ENCODE results near the gene GRID2. TPM values are rescaled to one million over a fixed set of nuclear protein-coding genes. Genes with fewer than 3 reads are reported as not detected.
"Not testable (repeated sequence)": the region's sequence is repeated elsewhere in the genome, so short reads cannot be mapped to it uniquely, and the experiment has no call there.

The GRID2 gene
- total and polyA plus RNA-seq, 10 of the 15 experiments (the other 5 are each of a cell fraction or from before 2014, with no cell fraction given) = not detected

- ATAC-seq; DNase-seq (ENCODE audit: low read depth, low spot score); H3K9me3 ChIP-seq (replicated peaks; ENCODE audit: control insufficient read depth, insufficient read depth, low read length); H2AFZ ChIP-seq (ENCODE audit: control insufficient read depth, low read depth, low read length); H3K79me2 ChIP-seq (ENCODE audit: control insufficient read depth, insufficient read depth, low read length); H3K4me1 ChIP-seq (ENCODE audit: control insufficient read depth, insufficient read depth, low read length); RAD21 ChIA-PET (ENCODE audit: unreplicated experiment); H3K4me2 ChIP-seq (ENCODE audit: control insufficient read depth, insufficient read depth); CTCF ChIA-PET; H4K20me1 ChIP-seq (ENCODE audit: control insufficient read depth, insufficient read depth); SMC1A ChIA-PET (ENCODE audit: uncharacterized antibody, unreplicated experiment); in situ Hi-C loops (cut with MboI); H3K4me3 ChIP-seq; FAIRE-seq; POLR2A ChIA-PET; H3K27me3 ChIP-seq (replicated peaks in 1 of 2; ENCODE audit: control insufficient read depth in 2 of 2, insufficient read depth in 2 of 2, low read length in 1 of 2); H3K36me3 ChIP-seq (ENCODE audit: control insufficient read depth in 2 of 2, insufficient read depth in 2 of 2, low read length in 1 of 2); H3K9ac ChIP-seq (ENCODE audit: control insufficient read depth, insufficient read depth, low read length); intact Hi-C loops (cut with micrococcal nuclease; ENCODE audit: unreplicated experiment); H3K27ac ChIP-seq (ENCODE audit: control insufficient read depth, insufficient read depth); BruUV-seq (replicated peaks): not testable (repeated sequence)
- 13% methylated on average over 8 of the region's 8 CpGs for WGBS (ENCODE audit: insufficient coverage, insufficient replicate concordance, low lambda C conversion rate, missing lambda C conversion rate)
Measured at GRCh38 chr4:92277057-92277881, 26.5 kb upstream of the GRID2 start.

- no peaks in the 10 kb centered on the region for H3K27me3 ChIP-seq (replicated peaks in 1 of 2; ENCODE audit: control insufficient read depth in 2 of 2, insufficient read depth in 2 of 2, low read length in 1 of 2)
- ChIA-PET POLR2A (no interaction called here), CTCF (no interaction called here), SMC1A (ENCODE audit: uncharacterized antibody, unreplicated experiment) (no interaction called here), RAD21 (ENCODE audit: unreplicated experiment) (no interaction called here)
- H3K9me3 ChIP-seq (replicated peaks; ENCODE audit: control insufficient read depth, insufficient read depth, low read length) = no peaks in the 10 kb centered on the region
- intact Hi-C loops (cut with micrococcal nuclease; ENCODE audit: unreplicated experiment) (no loop called here), in situ Hi-C loops (cut with MboI) (no loop called here)
- 0% methylated on average over 1 of the region's 1 CpG for WGBS (ENCODE audit: insufficient coverage, insufficient replicate concordance, low lambda C conversion rate, missing lambda C conversion rate)
- no peak for ATAC-seq
- FAIRE-seq = no peak
- no peak overlapping the region for H3K4me3 ChIP-seq
- no peak overlapping the region for H3K27ac ChIP-seq (ENCODE audit: control insufficient read depth, insufficient read depth)
- H3K36me3 ChIP-seq (ENCODE audit: control insufficient read depth in 2 of 2, insufficient read depth in 2 of 2, low read length in 1 of 2) = no peaks in the 10 kb centered on the region
- no peak overlapping the region for H2AFZ ChIP-seq (ENCODE audit: control insufficient read depth, low read depth, low read length)
- no peaks in the 10 kb centered on the region for H4K20me1 ChIP-seq (ENCODE audit: control insufficient read depth, insufficient read depth)
- no peak overlapping the region for H3K9ac ChIP-seq (ENCODE audit: control insufficient read depth, insufficient read depth, low read length)
- no peaks in the 10 kb centered on the region for H3K79me2 ChIP-seq (ENCODE audit: control insufficient read depth, insufficient read depth, low read length)
- DNase-seq (ENCODE audit: low read depth, low spot score) = no peak
- no TSS peak for BruUV-seq (replicated peaks)
- H3K4me2 ChIP-seq (ENCODE audit: control insufficient read depth, insufficient read depth) = no peak overlapping the region
- no peaks in the 10 kb centered on the region for H3K4me1 ChIP-seq (ENCODE audit: control insufficient read depth, insufficient read depth, low read length)
- TF ChIP-seq ZBED1 (IDR thresholded peaks at IDR 0.05; ENCODE audit: borderline replicate concordance) (no peak), STAT1 (conservative IDR thresholded peaks at IDR 0.05) (no peak), IRF5 (IDR thresholded peaks at IDR 0.05; ENCODE audit: borderline replicate concordance) (no peak), YY1 (IDR thresholded peaks at IDR 0.05; ENCODE audit: low read depth, low read length) (no peak), RB1 (IDR thresholded peaks at IDR 0.05; ENCODE audit: borderline replicate concordance) (no peak), SMAD5 (IDR thresholded peaks at IDR 0.05; ENCODE audit: low read depth) (no peak), PKNOX1 (IDR thresholded peaks at IDR 0.05) (no peak), JUND (IDR thresholded peaks at IDR 0.05; ENCODE audit: low read depth, low read length) (no peak), NFYA (IDR thresholded peaks at IDR 0.05; ENCODE audit: borderline replicate concordance, low read depth, low read length) (no peak), BCL3 (IDR thresholded peaks at IDR 0.05; ENCODE audit: borderline replicate concordance, insufficient read depth, low read depth, low read length, poor library complexity, severe bottlenecking) (no peak), JUNB (IDR thresholded peaks at IDR 0.05) (no peak), LARP7 (IDR thresholded peaks at IDR 0.05) (no peak)
Measured at GRCh38 chr4:92279296-92279695, 24.5 kb upstream of the GRID2 start.

Data from GM12878 (cell line).